H9 (cell line): ENCODE measurements around the gene MOB3B. TPM values are rescaled to one million over a fixed set of nuclear protein-coding genes. Genes with fewer than 3 reads are reported as not detected.

Experiments used
- DNase-seq: peaks from one replicate; pipeline ENCODE4 v3.0.0-alpha.2; 2017
- H2AFZ ChIP-seq: one replicate; pipeline ENCODE4 v1.6.1; 2013; ENCODE audit warnings: mild to moderate bottlenecking, low read length, control low read depth, moderate library complexity
- H2AK5ac ChIP-seq: 2 replicates; pipeline ENCODE4 v1.6.1; 2013; ENCODE audit warnings: low read length, control low read depth, mixed read lengths; ENCODE audit not compliant: insufficient read length
- H2BK120ac ChIP-seq: one replicate; pipeline ENCODE4 v1.6.1; 2013; ENCODE audit warnings: low read depth, mild to moderate bottlenecking, low read length, control low read depth, inconsistent platforms; ENCODE audit not compliant: poor library complexity, severe bottlenecking
- H2BK12ac ChIP-seq: 2 replicates; pipeline ENCODE4 v1.6.1; 2013; ENCODE audit warnings: low read length, control low read depth, mixed read lengths, low read depth; ENCODE audit not compliant: insufficient read length
- H2BK15ac ChIP-seq: 2 replicates; pipeline ENCODE4 v1.6.1; 2013; ENCODE audit warnings: low read depth, low read length, control low read depth
- H2BK20ac ChIP-seq: one replicate; pipeline ENCODE4 v1.6.1; 2013; ENCODE audit warnings: low read depth, mild to moderate bottlenecking, low read length, control low read depth, inconsistent platforms; ENCODE audit not compliant: poor library complexity, severe bottlenecking
- H2BK5ac ChIP-seq: 2 replicates; pipeline ENCODE4 v1.6.1; 2013; ENCODE audit warnings: low read length, control low read depth, mixed read lengths; ENCODE audit not compliant: insufficient read length
- H3K14ac ChIP-seq: 2 replicates; pipeline ENCODE4 v1.6.1; 2013; ENCODE audit warnings: low read length, control low read depth; ENCODE audit not compliant: insufficient read depth
- H3K18ac ChIP-seq: 2 replicates; pipeline ENCODE4 v1.6.1; 2013; ENCODE audit warnings: low read depth, mild to moderate bottlenecking, mixed read lengths, low read length, control low read depth; ENCODE audit not compliant: insufficient read length
- H3K23ac ChIP-seq: 2 replicates; pipeline ENCODE4 v1.6.1; 2013; ENCODE audit warnings: low read length, control low read depth, mixed read lengths, low read depth; ENCODE audit not compliant: insufficient read length
- H3K23me2 ChIP-seq: 2 replicates; pipeline ENCODE4 v1.6.1; 2013; ENCODE audit warnings: low read depth, mild to moderate bottlenecking, mixed read lengths, low read length, control low read depth; ENCODE audit not compliant: insufficient read length, poor library complexity, severe bottlenecking
- H3K27ac ChIP-seq: 2 replicates; pipeline ENCODE4 v1.5.1; 2013; ENCODE audit warnings: low read length, control low read depth, mixed read lengths, low read depth; ENCODE audit not compliant: insufficient read length
- H3K27me3 ChIP-seq: 2 replicates; pipeline ENCODE4 v1.6.1; 2013; ENCODE audit warnings: low read length, control low read depth, inconsistent platforms; ENCODE audit not compliant: insufficient read depth
- H3K4ac ChIP-seq: 2 replicates; pipeline ENCODE4 v1.6.1; 2013; ENCODE audit warnings: low read depth, mild to moderate bottlenecking, control low read depth, inconsistent platforms, low read length, moderate library complexity
- H3K4me1 ChIP-seq: 2 replicates; pipeline ENCODE4 v1.6.1; 2013; ENCODE audit warnings: low read length, control low read depth, inconsistent platforms; ENCODE audit not compliant: insufficient read depth
- H3K4me2 ChIP-seq: 2 replicates; pipeline ENCODE4 v1.6.1; 2013; ENCODE audit warnings: low read length, control low read depth, mixed read lengths; ENCODE audit not compliant: insufficient read length, insufficient read depth
- H3K56ac ChIP-seq: 2 replicates; pipeline ENCODE4 v1.6.1; 2013; ENCODE audit warnings: low read depth, mild to moderate bottlenecking, mixed read lengths, low read length, control low read depth; ENCODE audit not compliant: insufficient read length
- H3K79me1 ChIP-seq: 2 replicates; pipeline ENCODE4 v1.6.1; 2013; ENCODE audit warnings: low read depth, mild to moderate bottlenecking, moderate library complexity, low read length, control low read depth, inconsistent platforms; ENCODE audit not compliant: insufficient read depth, poor library complexity, severe bottlenecking
- H3K79me2 ChIP-seq: 2 replicates; pipeline ENCODE4 v1.6.1; 2013; ENCODE audit warnings: low read length, control low read depth, inconsistent platforms; ENCODE audit not compliant: insufficient read depth
- H3K9ac ChIP-seq: 2 replicates; pipeline ENCODE4 v1.6.1; 2013; ENCODE audit warnings: low read length, control low read depth, mixed read lengths; ENCODE audit not compliant: insufficient read length; ENCODE audit errors: extremely low read depth
- H3K9me3 ChIP-seq: one replicate; pipeline ENCODE4 v1.6.1; 2013; ENCODE audit warnings: low read depth, low read length, inconsistent platforms; ENCODE audit not compliant: control insufficient read depth
- H3T11ph ChIP-seq: one replicate; pipeline ENCODE4 v1.6.1; 2013; ENCODE audit warnings: mild to moderate bottlenecking, low read length, control low read depth, inconsistent platforms
- H4K20me1 ChIP-seq: one replicate; pipeline ENCODE4 v1.6.1; 2013; ENCODE audit not compliant: control insufficient read depth, insufficient read length, insufficient read depth
- H4K5ac ChIP-seq: 2 replicates; pipeline ENCODE4 v1.6.1; 2013; ENCODE audit warnings: low read depth, mild to moderate bottlenecking, mixed read lengths, low read length, control low read depth; ENCODE audit not compliant: insufficient read length
- H4K8ac ChIP-seq: replicated peaks from 2 replicates; pipeline ENCODE4 v1.6.1; 2013; ENCODE audit warnings: low read length, control low read depth, mixed read lengths, low read depth; ENCODE audit not compliant: insufficient read length
- H4K91ac ChIP-seq: 2 replicates; pipeline ENCODE4 v1.6.1; 2013; ENCODE audit warnings: low read depth, mild to moderate bottlenecking, moderate library complexity, mixed read lengths, low read length, control low read depth; ENCODE audit not compliant: insufficient read length
- H3K27ac Mint-ChIP-seq, 3 experiments: 2 replicates in 2 of 3; 3 replicates in 1 of 3; pipeline ENCODE4 v1.8.0; 2020 to 2021; ENCODE audit warnings: mixed read lengths in 3 of 3, mild to moderate bottlenecking in 1 of 3, moderate library complexity in 1 of 3
- H3K27me3 Mint-ChIP-seq: 2 replicates; pipeline ENCODE4 v1.8.0; 2021; ENCODE audit warnings: low read depth, mild to moderate bottlenecking, moderate library complexity, mixed read lengths
- H3K36me3 Mint-ChIP-seq, 3 experiments: 2 replicates in 2 of 3; 3 replicates in 1 of 3; pipeline ENCODE4 v1.8.0; 2020 to 2021; ENCODE audit warnings: low read depth in 3 of 3, mixed read lengths in 3 of 3; ENCODE audit not compliant: insufficient read depth in 1 of 3
- H3K4me1 Mint-ChIP-seq, 2 experiments: 2 replicates each; pipeline ENCODE4 v1.8.0; 2020; ENCODE audit warnings: mixed read lengths in 2 of 2
- H3K4me3 Mint-ChIP-seq, 2 experiments: 2 replicates in 1 of 2; 3 replicates in 1 of 2; pipeline ENCODE4 v1.8.0; 2020 to 2021; ENCODE audit warnings: mild to moderate bottlenecking in 2 of 2, mixed read lengths in 2 of 2, moderate library complexity in 1 of 2
- H3K9me3 Mint-ChIP-seq, 2 experiments: 2 replicates in 1 of 2; 3 replicates in 1 of 2; pipeline ENCODE4 v1.8.0; 2020; ENCODE audit warnings: mild to moderate bottlenecking in 2 of 2, mixed read lengths in 2 of 2, moderate library complexity in 1 of 2
- WGBS: extraction: QIAGEN DNeasy Blood & Tissue Kit; methylation state at CpG from one replicate; pipeline ENCODE4 v1.1.7; 2013; ENCODE audit warnings: missing lambda C conversion rate, low lambda C conversion rate, mixed read lengths; ENCODE audit not compliant: insufficient read length; ENCODE audit errors: extremely low coverage; 5-methylcytosine and 5-hydroxymethylcytosine counted together
- total RNA-seq: library from RNA; stranded (reverse); gene quantifications from 2 replicates; pipeline ENCODE4 v1.2.1, GENCODE V29; 2021
- TF ChIP-seq, protein P1 (sequence below): fragments of 200-600 bp; sonication (generic); conservative IDR thresholded peaks from 3 replicates; pipeline ENCODE4 v1.8.0; 2021; ENCODE audit warnings: antibody characterized with exemption, mild to moderate bottlenecking

The MOB3B gene
- total RNA-seq, 1 experiment from 2014 or later: 9.8 TPM

GRCh38 chr9:27425827-27426510 lies 103.6 kb downstream of the MOB3B start:
- no peak overlapping the region for H3K4me2 ChIP-seq
- no peak overlapping the region for H4K91ac ChIP-seq
- H2BK120ac ChIP-seq: no peak overlapping the region
- H3K4ac ChIP-seq: no peak overlapping the region
- no peak overlapping the region for H2BK12ac ChIP-seq
- H2AK5ac ChIP-seq: no peak overlapping the region
- Mint-ChIP-seq H3K27me3 (no peaks in the 10 kb centered on the region), H3K9me3 (no peaks in the 10 kb centered on the region), H3K4me1 (peaks cover 58 to 62% of the 10 kb centered on the region in 2 experiments), H3K4me3 (no peak overlapping the region), H3K27ac (peak overlapping the region in 1 of 3 experiments; percentile 19; a peak in 3 of 7 replicates), H3K36me3 (no peaks in the 10 kb centered on the region; a peak in 1 of 7 replicates)
- no peaks in the 10 kb centered on the region for H3K9me3 ChIP-seq
- no CpG with 5 or more reads among the region's 4 CpGs for whole genome bisulfite sequencing
- H3K79me1 ChIP-seq: no peaks in the 10 kb centered on the region
- H4K8ac ChIP-seq: no peak overlapping the region
- H3K56ac ChIP-seq: no peak overlapping the region
- no peak overlapping the region for H2AFZ ChIP-seq
- TF ChIP-seq, protein P1, sequence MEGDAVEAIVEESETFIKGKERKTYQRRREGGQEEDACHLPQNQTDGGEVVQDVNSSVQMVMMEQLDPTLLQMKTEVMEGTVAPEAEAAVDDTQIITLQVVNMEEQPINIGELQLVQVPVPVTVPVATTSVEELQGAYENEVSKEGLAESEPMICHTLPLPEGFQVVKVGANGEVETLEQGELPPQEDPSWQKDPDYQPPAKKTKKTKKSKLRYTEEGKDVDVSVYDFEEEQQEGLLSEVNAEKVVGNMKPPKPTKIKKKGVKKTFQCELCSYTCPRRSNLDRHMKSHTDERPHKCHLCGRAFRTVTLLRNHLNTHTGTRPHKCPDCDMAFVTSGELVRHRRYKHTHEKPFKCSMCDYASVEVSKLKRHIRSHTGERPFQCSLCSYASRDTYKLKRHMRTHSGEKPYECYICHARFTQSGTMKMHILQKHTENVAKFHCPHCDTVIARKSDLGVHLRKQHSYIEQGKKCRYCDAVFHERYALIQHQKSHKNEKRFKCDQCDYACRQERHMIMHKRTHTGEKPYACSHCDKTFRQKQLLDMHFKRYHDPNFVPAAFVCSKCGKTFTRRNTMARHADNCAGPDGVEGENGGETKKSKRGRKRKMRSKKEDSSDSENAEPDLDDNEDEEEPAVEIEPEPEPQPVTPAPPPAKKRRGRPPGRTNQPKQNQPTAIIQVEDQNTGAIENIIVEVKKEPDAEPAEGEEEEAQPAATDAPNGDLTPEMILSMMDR: no peak
- H3K23ac ChIP-seq: no peak overlapping the region
- no peaks in the 10 kb centered on the region for H3K23me2 ChIP-seq
- no peaks in the 10 kb centered on the region for H4K20me1 ChIP-seq
- H4K5ac ChIP-seq: no peak overlapping the region
- no peak overlapping the region for H2BK5ac ChIP-seq
- H2BK15ac ChIP-seq: no peak overlapping the region
- no peaks in the 10 kb centered on the region for H3K79me2 ChIP-seq
- H3K14ac ChIP-seq: no peak overlapping the region
- no peak overlapping the region for H3K9ac ChIP-seq
- no peak for DNase-seq
- no peak overlapping the region for H3K27ac ChIP-seq
- no peak overlapping the region for H3K18ac ChIP-seq
- no peak overlapping the region for H2BK20ac ChIP-seq
- H3K27me3 ChIP-seq: no peaks in the 10 kb centered on the region
- H3K4me1 ChIP-seq: peaks cover 14% of the 10 kb centered on the region
- H3T11ph ChIP-seq: no peak overlapping the region
